Fibroblast of lung (primary cell): ENCODE results near the gene CHCHD6. TPM values are rescaled to one million over a fixed set of nuclear protein-coding genes. Genes with fewer than 3 reads are reported as not detected.
A peak's percentile ranks its signal among the peaks of the same experiment; 100 is the strongest.

Source experiments
- DNase-seq, 2 donors: peaks; one replicate each; pipeline versions ENCODE4 v3.0.0 to v3.0.0-alpha.2; 2010; ENCODE audit warnings: low read depth in 2 of 2
- H2AFZ ChIP-seq: 2 replicates; pipeline ENCODE4 v1.5.1; 2012; ENCODE audit warnings: low read length, control low read depth, inconsistent platforms
- H3K27ac ChIP-seq: 2 replicates; pipeline ENCODE4 v1.5.1; 2011; ENCODE audit warnings: low read length, control low read depth; ENCODE audit not compliant: insufficient read depth
- H3K27me3 ChIP-seq: 2 replicates; pipeline ENCODE4 v1.5.1; 2011; ENCODE audit warnings: mild to moderate bottlenecking, low read length; ENCODE audit not compliant: control insufficient read depth, insufficient read depth
- H3K36me3 ChIP-seq: 2 replicates; pipeline ENCODE4 v1.5.1; 2011; ENCODE audit warnings: low read length; ENCODE audit not compliant: control insufficient read depth, insufficient read depth
- H3K4me1 ChIP-seq: 2 replicates; pipeline ENCODE4 v1.5.1; 2011; ENCODE audit warnings: low read length; ENCODE audit not compliant: control insufficient read depth, insufficient read depth; ENCODE audit errors: extremely low read depth
- H3K4me2 ChIP-seq: 2 replicates; pipeline ENCODE4 v1.5.1; 2011; ENCODE audit warnings: low read length, control low read depth; ENCODE audit not compliant: insufficient read depth; ENCODE audit errors: extremely low read depth
- H3K4me3 ChIP-seq, 4 experiments: fragments of 200-600 bp in 1 of 4; sonication (generic) in 1 of 4; replicated peaks in 1 of 4; 2 replicates each; pipeline ENCODE4 v1.5.1; 2011 to 2016; ENCODE audit warnings: low read length in 4 of 4, low read depth in 3 of 4, mild to moderate bottlenecking in 3 of 4, control low read depth in 2 of 4, inconsistent platforms in 1 of 4, mixed read lengths in 1 of 4; ENCODE audit not compliant: insufficient read depth in 1 of 4; ENCODE audit errors: control extremely low read depth in 1 of 4
- H3K79me2 ChIP-seq: 2 replicates; pipeline ENCODE4 v1.5.1; 2012; ENCODE audit warnings: mild to moderate bottlenecking, low read length, inconsistent platforms; ENCODE audit not compliant: control insufficient read depth, insufficient read depth
- H3K9ac ChIP-seq: 2 replicates; pipeline ENCODE4 v1.5.1; 2011; ENCODE audit warnings: mild to moderate bottlenecking, low read length, control low read depth; ENCODE audit not compliant: insufficient read depth
- H3K9me3 ChIP-seq: 2 replicates; pipeline ENCODE4 v1.5.1; 2012; ENCODE audit warnings: low read depth, low read length; ENCODE audit not compliant: control insufficient read depth, insufficient read depth
- H4K20me1 ChIP-seq: 2 replicates; pipeline ENCODE4 v1.5.1; 2011; ENCODE audit warnings: low read length; ENCODE audit not compliant: control insufficient read depth, insufficient read depth; ENCODE audit errors: extremely low read depth
- EZH2 ChIP-seq: IDR thresholded peaks from 2 replicates; pipeline ENCODE4 v1.5.1; 2012; ENCODE audit warnings: low read length, control low read depth, mild to moderate bottlenecking; ENCODE audit errors: missing control alignments
- polyA plus RNA-seq, 2 donors: library from polyadenylated mRNA; depleted of rRNA in 1 of 2; stranded (reverse) in 1 of 2; unstranded in 1 of 2; fragments of >200 nt; gene quantifications; 2 replicates each; pipeline ENCODE4 v1.2.1, GENCODE V29; 2011 to 2012; ENCODE audit warnings: missing spikeins in 1 of 2
- total RNA-seq: library from RNA; depleted of rRNA; stranded (reverse); fragments of >200 nt; gene quantifications from 2 replicates; pipeline ENCODE4 v1.2.1, GENCODE V29; 2014
- TF ChIP-seq, protein P1 (sequence below), 2 donors: IDR thresholded peaks in 1 of 2; conservative IDR thresholded peaks in 1 of 2; 1 replicate in 1 of 2; 2 replicates in 1 of 2; pipeline ENCODE4 v1.5.1; 2011 to 2012; ENCODE audit warnings: low read length in 2 of 2, control low read depth in 1 of 2, inconsistent platforms in 1 of 2, low read depth in 1 of 2, mild to moderate bottlenecking in 1 of 2

CHCHD6 gene
- total and polyA plus RNA-seq, 2 donors (not counting 1 experiment from before 2014, with no cell fraction given), result 9.5 to 11.1 TPM

DNA sequence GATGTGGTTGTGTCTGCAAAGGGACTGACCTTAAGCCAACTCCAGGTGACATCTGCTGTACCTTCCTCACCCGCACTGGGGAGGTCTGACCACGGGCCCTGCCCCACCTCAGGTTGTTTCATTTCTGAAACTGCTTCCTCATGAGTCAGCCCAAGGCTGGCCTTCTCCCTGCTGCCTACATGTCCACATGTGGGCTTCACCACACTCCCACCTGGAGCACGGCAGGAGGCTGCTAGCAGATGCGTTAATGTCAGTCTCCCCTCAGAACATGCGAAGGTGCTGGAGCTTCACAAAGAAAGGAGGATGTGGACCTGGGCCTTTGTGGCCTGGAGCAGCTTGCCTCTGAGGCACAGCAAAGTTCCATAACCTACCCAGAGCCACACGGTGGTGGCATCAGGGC is 209.5 kb downstream of the CHCHD6 start:
- Histone ChIP-seq H3K4me3 (no peak overlapping the region), H3K79me2 (no peaks in the 10 kb centered on the region), H3K9me3 (no peaks in the 10 kb centered on the region), H3K9ac (no peak overlapping the region), H3K27me3 (no peaks in the 10 kb centered on the region), H2AFZ (no peak overlapping the region), H3K4me1 (peaks cover 3% of the 10 kb centered on the region), H3K27ac (no peak overlapping the region), H4K20me1 (no peaks in the 10 kb centered on the region), H3K36me3 (no peaks in the 10 kb centered on the region), H3K4me2 (no peak overlapping the region)
- peak in 1 of 2 donors; percentile 53 for DNase-seq
- TF ChIP-seq, protein P1, sequence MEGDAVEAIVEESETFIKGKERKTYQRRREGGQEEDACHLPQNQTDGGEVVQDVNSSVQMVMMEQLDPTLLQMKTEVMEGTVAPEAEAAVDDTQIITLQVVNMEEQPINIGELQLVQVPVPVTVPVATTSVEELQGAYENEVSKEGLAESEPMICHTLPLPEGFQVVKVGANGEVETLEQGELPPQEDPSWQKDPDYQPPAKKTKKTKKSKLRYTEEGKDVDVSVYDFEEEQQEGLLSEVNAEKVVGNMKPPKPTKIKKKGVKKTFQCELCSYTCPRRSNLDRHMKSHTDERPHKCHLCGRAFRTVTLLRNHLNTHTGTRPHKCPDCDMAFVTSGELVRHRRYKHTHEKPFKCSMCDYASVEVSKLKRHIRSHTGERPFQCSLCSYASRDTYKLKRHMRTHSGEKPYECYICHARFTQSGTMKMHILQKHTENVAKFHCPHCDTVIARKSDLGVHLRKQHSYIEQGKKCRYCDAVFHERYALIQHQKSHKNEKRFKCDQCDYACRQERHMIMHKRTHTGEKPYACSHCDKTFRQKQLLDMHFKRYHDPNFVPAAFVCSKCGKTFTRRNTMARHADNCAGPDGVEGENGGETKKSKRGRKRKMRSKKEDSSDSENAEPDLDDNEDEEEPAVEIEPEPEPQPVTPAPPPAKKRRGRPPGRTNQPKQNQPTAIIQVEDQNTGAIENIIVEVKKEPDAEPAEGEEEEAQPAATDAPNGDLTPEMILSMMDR (conservative IDR thresholded peaks at IDR 0.05 in 1 of 2, IDR thresholded peaks at IDR 0.05 in 1 of 2; ENCODE audit: low read depth in 1 of 2, low read length in 2 of 2), result no peak
- TF ChIP-seq EZH2, result no peak

- Histone ChIP-seq H3K4me3 (no peak overlapping the region), H3K4me1 (peaks cover 3% of the 10 kb centered on the region), H3K9me3 (no peaks in the 10 kb centered on the region), H3K36me3 (no peaks in the 10 kb centered on the region), H3K79me2 (no peaks in the 10 kb centered on the region), H3K27ac (no peak overlapping the region), H3K9ac (no peak overlapping the region), H3K27me3 (no peaks in the 10 kb centered on the region), H2AFZ (no peak overlapping the region), H4K20me1 (no peaks in the 10 kb centered on the region), H3K4me2 (no peak overlapping the region)
- no peak for DNase-seq
- no peak for TF ChIP-seq EZH2
- TF ChIP-seq, protein P1 (conservative IDR thresholded peaks at IDR 0.05 in 1 of 2, IDR thresholded peaks at IDR 0.05 in 1 of 2; ENCODE audit: low read depth in 1 of 2, low read length in 2 of 2), result no peak
Measured at GRCh38 chr3:126914226-126914625, 210.2 kb downstream of the CHCHD6 start.

GRCh38 chr3:126915015-126915414 is 211.0 kb downstream of the CHCHD6 start:
- Histone ChIP-seq H3K36me3 (no peaks in the 10 kb centered on the region), H3K27me3 (no peaks in the 10 kb centered on the region), H3K4me1 (peaks cover 3% of the 10 kb centered on the region), H3K9me3 (no peaks in the 10 kb centered on the region), H3K4me2 (no peak overlapping the region), H3K79me2 (no peaks in the 10 kb centered on the region), H3K4me3 (no peak overlapping the region), H4K20me1 (no peaks in the 10 kb centered on the region), H2AFZ (no peak overlapping the region), H3K9ac (no peak overlapping the region), H3K27ac (no peak overlapping the region)
- TF ChIP-seq, protein P1 (conservative IDR thresholded peaks at IDR 0.05 in 1 of 2, IDR thresholded peaks at IDR 0.05 in 1 of 2; ENCODE audit: low read depth in 1 of 2, low read length in 2 of 2), result no peak
- no peak for TF ChIP-seq EZH2
- no peak for DNase-seq
